AG09309 (cell line): Measurements from ENCODE around the gene ITK.

Experiments
- DNase-seq: peaks from one replicate; pipeline ENCODE4 v3.0.0-alpha.2; 2010; ENCODE audit warnings: low read depth
- H3K4me3 ChIP-seq: 2 replicates; pipeline ENCODE4 v1.5.1; 2011; ENCODE audit warnings: mild to moderate bottlenecking, low read depth, low read length, moderate library complexity; ENCODE audit not compliant: control insufficient read depth
- CTCF ChIP-seq: IDR thresholded peaks from 2 replicates; pipeline ENCODE4 v1.5.1; 2011; ENCODE audit warnings: mild to moderate bottlenecking, low read depth, low read length, inconsistent platforms; ENCODE audit not compliant: insufficient read depth, control insufficient read depth; ENCODE audit errors: missing control alignments

Gene ITK

GRCh38 chr5:157148734-157149615, 31.7 kb upstream of the ITK start:
- H3K4me3 ChIP-seq: no peak overlapping the region
- no peak for DNase-seq
- peak; percentile 85 for TF ChIP-seq CTCF

GRCh38 chr5:157150995-157151394, 29.6 kb upstream of the ITK start:
- TF ChIP-seq CTCF: no peak

GRCh38 chr5:157155297-157155696, 25.3 kb upstream of the ITK start:
- no peak for TF ChIP-seq CTCF
- H3K4me3 ChIP-seq: no peak overlapping the region
- no peak for DNase-seq

More at GRCh38 chr5:157150995-157151394, 29.6 kb upstream of the ITK start:
- no peak overlapping the region for H3K4me3 ChIP-seq
- DNase-seq: no peak

- DNase-seq: no peak
- no peak overlapping the region for H3K4me3 ChIP-seq
These were observed 23.2 kb upstream of the ITK start for GRCh38 chr5:157157293-157157891.

GRCh38 chr5:157159209-157159751, 21.4 kb upstream of the ITK start:
- no peak for DNase-seq
- no peak for TF ChIP-seq CTCF
- H3K4me3 ChIP-seq: no peak overlapping the region

More at GRCh38 chr5:157157293-157157891, 23.2 kb upstream of the ITK start:
- no peak for TF ChIP-seq CTCF

GRCh38 chr5:157160001-157160400, 20.6 kb upstream of the ITK start:
- H3K4me3 ChIP-seq: no peak overlapping the region
- no peak for DNase-seq
- no peak for TF ChIP-seq CTCF
